ENCODE data around the gene TDRD9. TPM values are rescaled to one million over a fixed set of nuclear protein-coding genes. Genes with fewer than 3 reads are reported as not detected.

The TDRD9 gene
- total and polyA plus RNA-seq, 2 of the 4 experiments (the other 2 are of a cell fraction) = 0.07 to 0.18 TPM

GRCh38 chr14:103894034-103894722 is 34.1 kb upstream of the TDRD9 start:
- Histone ChIP-seq H2BK20ac (ENCODE audit: low read depth, low read length) (no peak overlapping the region), H3K9ac (ENCODE audit: low read depth, low read length) (no peak overlapping the region), H4K20me1 (ENCODE audit: insufficient read depth, low read length) (no peaks in the 10 kb centered on the region; the same call in 1 of the 2 replicates), H4K5ac (ENCODE audit: low read depth, low read length) (no peak overlapping the region), H3K4me3 (ENCODE audit: insufficient read depth, low read depth, low read length) (no peak overlapping the region), H2BK15ac (ENCODE audit: low read depth, low read length) (no peak overlapping the region), H3K14ac (replicated peaks; ENCODE audit: low read depth, low read length) (no peak overlapping the region), H3K36me3 (ENCODE audit: control insufficient read depth, insufficient read depth, low read length) (no peaks in the 10 kb centered on the region), H3K27me3 (ENCODE audit: control insufficient read depth, insufficient read depth, low read length) (peaks cover 2% of the 10 kb centered on the region), H3K4ac (ENCODE audit: low read depth, low read length) (no peak overlapping the region), H3K56ac (ENCODE audit: extremely low read depth, insufficient read depth, low read length) (no peak overlapping the region), H3K27ac (ENCODE audit: insufficient read depth, low read length) (no peak overlapping the region), H2BK5ac (ENCODE audit: low read depth, low read length, poor library complexity, severe bottlenecking) (no peak overlapping the region), H4K91ac (ENCODE audit: insufficient read depth, low read depth, low read length) (no peak overlapping the region), H4K8ac (ENCODE audit: low read depth in 2 of 2, low read length in 2 of 2) (no peak overlapping the region), H3K18ac (ENCODE audit: low read depth, low read length) (no peak overlapping the region), H2BK120ac (ENCODE audit: low read depth, low read length) (no peak overlapping the region), H3K23ac (ENCODE audit: low read depth, low read length) (no peak overlapping the region), H2AK5ac (ENCODE audit: low read depth, low read length) (no peak overlapping the region), H3K4me2 (ENCODE audit: low read depth, low read length) (no peak overlapping the region), H2AFZ (replicated peaks; ENCODE audit: low read length, poor library complexity) (no peak overlapping the region), H3K9me3 (ENCODE audit: control insufficient read depth, insufficient read depth, low read length) (0 out of 2 replicates have a peak, but pooled peaks cover 2% of the 10 kb centered on the region), H3K79me1 (ENCODE audit: low read depth in 1 of 2, low read length in 2 of 2) (no peaks in the 10 kb centered on the region), H2AK9ac (replicated peaks; ENCODE audit: low read depth, low read length, poor library complexity) (no peak overlapping the region), H3K4me1 (ENCODE audit: control insufficient read depth, insufficient read depth, low read length) (no peaks in the 10 kb centered on the region; the same call in 1 of the 2 replicates), H3K9me1 (ENCODE audit: insufficient read depth, low read length) (no peaks in the 10 kb centered on the region)
- TF ChIP-seq SMC3 (IDR thresholded peaks at IDR 0.05; ENCODE audit: low read depth, low read length) (no peak), MXI1 (IDR thresholded peaks at IDR 0.05; ENCODE audit: borderline replicate concordance, low read depth, low read length) (no peak)
- no peak for DNase-seq
- POLR2A ChIA-PET (ENCODE audit: unreplicated experiment) = no interaction called here
- 20% methylated on average over 1 of the region's 26 CpGs; no CpG with 5 or more reads in 1 of the 2 experiments for WGBS, 2 experiments (ENCODE audit: extremely low coverage in 2 of 2, insufficient read length in 1 of 2)
- CTCF ChIA-PET = no interaction called here
- no peak for ATAC-seq (ENCODE audit: low read depth)
- in situ Hi-C loops (cut with MboI; ENCODE audit: low sequenced_read_pairs) (no loop called here), intact Hi-C loops (cut with micrococcal nuclease) (no loop called here), dilution Hi-C loops (cut with HindIII; ENCODE audit: low sequenced_read_pairs, unreplicated experiment) (no loop called here)
- BruUV-seq (replicated peaks) = no TSS peak

Data from IMR-90 (cell line).